Nephron (organoid): ENCODE data around the gene TRAF4.

ENCODE experiments used
- H3K27ac Mint-ChIP-seq, 3 experiments: 2 replicates each; pipeline ENCODE4 v1.8.0; 2020; ENCODE audit warnings: mixed read lengths in 3 of 3, mild to moderate bottlenecking in 2 of 3, moderate library complexity in 1 of 3
- H3K27me3 Mint-ChIP-seq: 2 replicates; pipeline ENCODE4 v1.8.0; 2021; ENCODE audit warnings: low read depth, mild to moderate bottlenecking, moderate library complexity, mixed read lengths
- H3K36me3 Mint-ChIP-seq: 2 replicates; pipeline ENCODE4 v1.8.0; 2020; ENCODE audit warnings: low read depth, mixed read lengths
- H3K4me1 Mint-ChIP-seq: 2 replicates; pipeline ENCODE4 v1.8.0; 2020; ENCODE audit warnings: mixed read lengths
- H3K4me3 Mint-ChIP-seq, 3 experiments: 2 replicates each; pipeline ENCODE4 v1.8.0; 2020; ENCODE audit warnings: mild to moderate bottlenecking in 3 of 3, mixed read lengths in 3 of 3, moderate library complexity in 2 of 3
- H3K9me3 Mint-ChIP-seq: 2 replicates; pipeline ENCODE4 v1.8.0; 2020; ENCODE audit warnings: mixed read lengths
- TF ChIP-seq, protein P1 (sequence below), 3 experiments: fragments of 200-600 bp; sonication (generic); IDR thresholded peaks; one replicate each; pipeline ENCODE4 v1.5.0; 2021; ENCODE audit warnings: antibody characterized with exemption in 3 of 3; ENCODE audit not compliant: unreplicated experiment in 3 of 3

The TRAF4 gene

GRCh38 chr17:28706471-28707338 lies 37.1 kb upstream of the TRAF4 start:
- peaks cover 19% of the 10 kb centered on the region for H3K36me3 Mint-ChIP-seq
- peak overlapping the region; percentile 11 to 58 (median 37) for H3K27ac Mint-ChIP-seq
- peaks cover 9% of the 10 kb centered on the region for H3K4me1 Mint-ChIP-seq
- H3K9me3 Mint-ChIP-seq = no peaks in the 10 kb centered on the region
- TF ChIP-seq, protein P1, sequence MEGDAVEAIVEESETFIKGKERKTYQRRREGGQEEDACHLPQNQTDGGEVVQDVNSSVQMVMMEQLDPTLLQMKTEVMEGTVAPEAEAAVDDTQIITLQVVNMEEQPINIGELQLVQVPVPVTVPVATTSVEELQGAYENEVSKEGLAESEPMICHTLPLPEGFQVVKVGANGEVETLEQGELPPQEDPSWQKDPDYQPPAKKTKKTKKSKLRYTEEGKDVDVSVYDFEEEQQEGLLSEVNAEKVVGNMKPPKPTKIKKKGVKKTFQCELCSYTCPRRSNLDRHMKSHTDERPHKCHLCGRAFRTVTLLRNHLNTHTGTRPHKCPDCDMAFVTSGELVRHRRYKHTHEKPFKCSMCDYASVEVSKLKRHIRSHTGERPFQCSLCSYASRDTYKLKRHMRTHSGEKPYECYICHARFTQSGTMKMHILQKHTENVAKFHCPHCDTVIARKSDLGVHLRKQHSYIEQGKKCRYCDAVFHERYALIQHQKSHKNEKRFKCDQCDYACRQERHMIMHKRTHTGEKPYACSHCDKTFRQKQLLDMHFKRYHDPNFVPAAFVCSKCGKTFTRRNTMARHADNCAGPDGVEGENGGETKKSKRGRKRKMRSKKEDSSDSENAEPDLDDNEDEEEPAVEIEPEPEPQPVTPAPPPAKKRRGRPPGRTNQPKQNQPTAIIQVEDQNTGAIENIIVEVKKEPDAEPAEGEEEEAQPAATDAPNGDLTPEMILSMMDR (IDR thresholded peaks at IDR 0.05; ENCODE audit: unreplicated experiment in 3 of 3) = no peak
- H3K27me3 Mint-ChIP-seq = no peaks in the 10 kb centered on the region
- H3K4me3 Mint-ChIP-seq = peak overlapping the region in 1 of 3 experiments; percentile 59

GRCh38 chr17:28707339-28707720 lies 36.5 kb upstream of the TRAF4 start:
- Mint-ChIP-seq H3K27ac (peak overlapping the region; percentile 6 to 37 (median 11)), H3K4me1 (peaks cover 13% of the 10 kb centered on the region), H3K4me3 (peak overlapping the region in 1 of 3 experiments; percentile 59), H3K9me3 (no peaks in the 10 kb centered on the region), H3K36me3 (peaks cover 15% of the 10 kb centered on the region), H3K27me3 (no peaks in the 10 kb centered on the region)
- TF ChIP-seq, protein P1 (IDR thresholded peaks at IDR 0.05; ENCODE audit: unreplicated experiment in 3 of 3) = no peak

DNA sequence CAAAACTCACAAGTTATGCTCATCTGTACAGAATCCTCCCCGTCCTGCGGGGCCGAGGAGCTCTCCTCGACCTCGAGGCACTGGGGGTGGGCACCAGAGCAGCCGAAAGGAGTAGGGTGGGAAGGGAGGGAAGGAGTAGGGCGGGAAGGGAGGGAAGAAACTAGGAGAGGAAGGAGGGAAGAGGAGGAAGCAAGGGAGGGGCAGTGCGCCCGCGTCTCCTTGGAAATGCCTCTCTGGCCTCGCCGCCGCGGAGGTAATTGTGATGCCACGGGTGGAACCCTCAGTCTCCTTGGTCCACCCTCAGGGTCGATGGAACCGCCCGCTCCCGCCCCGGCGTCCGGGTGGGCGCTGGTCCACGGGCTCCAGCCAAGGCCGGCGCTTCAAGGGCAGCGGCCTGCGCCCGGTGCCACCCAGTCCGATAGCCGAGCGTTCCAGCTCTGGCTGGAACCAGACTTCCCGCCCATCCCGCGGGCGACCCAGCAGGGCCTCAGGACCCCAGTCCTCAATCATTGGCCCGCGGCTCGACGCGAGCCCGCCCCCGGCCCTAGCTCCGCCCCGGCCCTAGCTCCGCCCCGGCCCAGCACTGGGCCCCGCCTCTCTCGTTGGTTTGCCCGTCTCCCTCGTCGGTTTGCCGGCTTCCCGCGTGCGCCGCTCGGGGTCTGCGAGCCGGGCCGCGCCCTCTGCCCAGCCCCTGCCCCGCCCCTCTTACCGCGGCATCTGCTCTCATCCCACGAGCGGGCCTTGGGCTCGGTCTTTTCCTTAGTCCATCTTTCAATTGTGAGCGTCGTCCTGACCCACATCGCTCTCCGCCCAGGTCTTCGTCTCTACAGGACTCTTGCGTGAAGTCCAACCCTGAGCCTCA lies 32.7 kb upstream of the TRAF4 start:
- peak overlapping the region; percentile 92 to 98 (median 94) for H3K4me3 Mint-ChIP-seq
- peaks cover 29% of the 10 kb centered on the region for H3K4me1 Mint-ChIP-seq
- peak overlapping the region; percentile 97 to 100 (median 100) for H3K27ac Mint-ChIP-seq
- H3K9me3 Mint-ChIP-seq = no peaks in the 10 kb centered on the region
- H3K27me3 Mint-ChIP-seq = no peaks in the 10 kb centered on the region
- peaks cover 28% of the 10 kb centered on the region for H3K36me3 Mint-ChIP-seq
- TF ChIP-seq, protein P1 (IDR thresholded peaks at IDR 0.05; ENCODE audit: unreplicated experiment in 3 of 3) = no peak

- Mint-ChIP-seq H3K4me3 (peak within 1 kb of the TSS; percentile 92 to 98 (median 94)), H3K4me1 (peaks cover 34% of the 10 kb centered on the region), H3K27me3 (no peaks in the 10 kb centered on the region), H3K9me3 (no peaks in the 10 kb centered on the region), H3K27ac (peak within 1 kb of the TSS; percentile 97 to 100 (median 100)), H3K36me3 (peaks cover 30% of the 10 kb centered on the region)
- TF ChIP-seq, protein P1 (IDR thresholded peaks at IDR 0.05; ENCODE audit: unreplicated experiment in 3 of 3) = no peak
Observed at GRCh38 chr17:28711723-28712031, 32.1 kb upstream of the TRAF4 start, which contains the start of gene PROCA1. Gene PROCA1 (minus strand): TSS chr17:28711888. CDS start chr17:28711660, 228 bp downstream.

GRCh38 chr17:28712032-28712704 lies 31.6 kb upstream of the TRAF4 start:
- Mint-ChIP-seq H3K36me3 (peaks cover 30% of the 10 kb centered on the region), H3K27me3 (no peaks in the 10 kb centered on the region), H3K27ac (peak overlapping the region; percentile 96 to 100 (median 97)), H3K4me1 (peaks cover 33% of the 10 kb centered on the region), H3K4me3 (peak overlapping the region; percentile 92 to 98 (median 94)), H3K9me3 (no peaks in the 10 kb centered on the region)
- TF ChIP-seq, protein P1 (IDR thresholded peaks at IDR 0.05; ENCODE audit: unreplicated experiment in 3 of 3) = no peak
